Measurements from ENCODE around the gene HIVEP1.

Gene HIVEP1

DNA sequence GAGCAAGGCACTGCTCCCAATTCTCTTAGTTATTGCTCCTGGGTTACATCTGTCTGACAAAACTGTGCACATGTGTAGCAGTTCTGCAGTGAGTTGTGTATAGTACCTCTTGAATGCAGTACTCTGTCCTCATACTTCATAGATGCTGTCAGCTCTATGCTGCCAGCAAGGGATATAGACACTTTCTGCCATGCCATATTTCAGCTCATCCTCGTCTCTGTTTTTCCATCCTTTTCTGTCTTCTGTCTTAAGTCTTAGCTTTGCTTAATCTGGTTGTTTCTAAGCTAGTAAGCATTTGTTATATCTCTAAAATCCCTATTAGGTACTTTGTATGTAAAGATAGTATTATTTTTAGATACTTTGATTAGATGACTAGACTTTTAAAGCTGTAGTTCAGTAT lies 76.4 kb downstream of the HIVEP1 start:
- no peak overlapping the region for H3K9ac ChIP-seq (ENCODE audit: insufficient read length, low read depth)
- H3K27me3 ChIP-seq (ENCODE audit: insufficient read depth, insufficient read length) = no peaks in the 10 kb centered on the region
- no peaks in the 10 kb centered on the region for H3K4me1 ChIP-seq (ENCODE audit: insufficient read depth, insufficient read length)
- no peak for DNase-seq (ENCODE audit: low read depth, low spot score)
- no peaks in the 10 kb centered on the region for H3K9me3 ChIP-seq (ENCODE audit: insufficient read depth, low read length)
- peaks cover 2% of the 10 kb centered on the region for H3K36me3 ChIP-seq (ENCODE audit: insufficient read depth, insufficient read length, low read length)
- TF ChIP-seq SUZ12 (IDR thresholded peaks at IDR 0.05; ENCODE audit: extremely low read depth, insufficient read depth, insufficient read length) (no peak), YY1 (IDR thresholded peaks at IDR 0.05; ENCODE audit: insufficient read depth, insufficient read length) (no peak), ZNF274 (IDR thresholded peaks at IDR 0.05; ENCODE audit: low read depth, low read length) (no peak)
- no peak overlapping the region for H3K4me3 ChIP-seq (ENCODE audit: insufficient read length, low read depth)

DNA sequence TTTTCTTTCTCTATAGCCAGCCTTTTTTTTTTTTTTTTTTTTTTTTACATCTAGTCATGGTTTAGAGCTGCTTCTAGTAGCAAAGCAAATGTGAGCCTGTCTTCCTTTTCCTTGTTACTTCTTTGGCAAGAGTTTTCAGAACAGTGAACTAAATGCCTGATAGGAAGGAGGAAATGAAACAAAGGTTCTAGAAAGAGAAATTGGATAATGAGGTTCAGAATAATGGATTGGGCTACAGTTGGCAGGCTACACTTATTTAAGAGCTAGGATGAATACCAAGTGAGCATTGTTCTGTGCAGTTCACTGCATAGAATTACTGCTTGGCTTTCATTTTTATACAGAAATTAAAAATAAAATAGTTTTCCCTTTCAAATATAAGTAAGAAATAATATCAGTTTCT lies 78.6 kb downstream of the HIVEP1 start:
- DNase-seq (ENCODE audit: low read depth, low spot score) = no peak
- no peaks in the 10 kb centered on the region for H3K4me1 ChIP-seq (ENCODE audit: insufficient read depth, insufficient read length)
- H3K9ac ChIP-seq (ENCODE audit: insufficient read length, low read depth) = no peak overlapping the region
- H3K27me3 ChIP-seq (ENCODE audit: insufficient read depth, insufficient read length) = no peaks in the 10 kb centered on the region
- peaks cover 2% of the 10 kb centered on the region for H3K36me3 ChIP-seq (ENCODE audit: insufficient read depth, insufficient read length, low read length)
- H3K9me3 ChIP-seq (ENCODE audit: insufficient read depth, low read length) = no peaks in the 10 kb centered on the region
- H3K4me3 ChIP-seq (ENCODE audit: insufficient read length, low read depth) = no peak overlapping the region
- no peak for TF ChIP-seq ZNF274 (IDR thresholded peaks at IDR 0.05; ENCODE audit: low read depth, low read length)
- no peak for TF ChIP-seq YY1 (IDR thresholded peaks at IDR 0.05; ENCODE audit: insufficient read depth, insufficient read length)
- TF ChIP-seq SUZ12 (IDR thresholded peaks at IDR 0.05; ENCODE audit: extremely low read depth, insufficient read depth, insufficient read length) = no peak

DNA sequence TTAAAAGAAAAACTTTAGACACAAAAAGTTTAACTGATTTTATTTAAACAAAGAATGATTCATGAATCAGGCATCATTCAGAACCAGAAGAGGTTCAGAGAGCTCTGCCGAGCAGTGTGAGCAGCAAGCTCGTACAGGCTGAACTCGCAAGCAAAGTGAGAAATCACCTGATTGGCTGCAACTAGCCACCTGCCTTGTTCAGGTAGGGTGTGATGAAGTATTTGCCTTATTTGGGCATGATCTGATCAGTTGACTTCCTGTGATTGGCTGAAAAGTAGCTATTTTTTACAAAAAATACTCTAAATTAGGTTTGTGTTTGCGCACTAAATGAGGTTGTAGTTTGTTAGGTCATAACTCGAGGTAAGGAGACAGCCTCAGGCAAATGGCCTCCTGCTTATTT lies 80.7 kb downstream of the HIVEP1 start:
- Histone ChIP-seq H3K27me3 (ENCODE audit: insufficient read depth, insufficient read length) (no peaks in the 10 kb centered on the region), H3K9me3 (ENCODE audit: insufficient read depth, low read length) (no peaks in the 10 kb centered on the region), H3K36me3 (ENCODE audit: insufficient read depth, insufficient read length, low read length) (peaks cover 2% of the 10 kb centered on the region), H3K4me3 (ENCODE audit: insufficient read length, low read depth) (no peak overlapping the region), H3K4me1 (ENCODE audit: insufficient read depth, insufficient read length) (no peaks in the 10 kb centered on the region), H3K9ac (ENCODE audit: insufficient read length, low read depth) (no peak overlapping the region)
- TF ChIP-seq ZNF274 (IDR thresholded peaks at IDR 0.05; ENCODE audit: low read depth, low read length) (no peak), YY1 (IDR thresholded peaks at IDR 0.05; ENCODE audit: insufficient read depth, insufficient read length) (no peak), SUZ12 (IDR thresholded peaks at IDR 0.05; ENCODE audit: extremely low read depth, insufficient read depth, insufficient read length) (no peak)
- no peak for DNase-seq (ENCODE audit: low read depth, low spot score)

DNA sequence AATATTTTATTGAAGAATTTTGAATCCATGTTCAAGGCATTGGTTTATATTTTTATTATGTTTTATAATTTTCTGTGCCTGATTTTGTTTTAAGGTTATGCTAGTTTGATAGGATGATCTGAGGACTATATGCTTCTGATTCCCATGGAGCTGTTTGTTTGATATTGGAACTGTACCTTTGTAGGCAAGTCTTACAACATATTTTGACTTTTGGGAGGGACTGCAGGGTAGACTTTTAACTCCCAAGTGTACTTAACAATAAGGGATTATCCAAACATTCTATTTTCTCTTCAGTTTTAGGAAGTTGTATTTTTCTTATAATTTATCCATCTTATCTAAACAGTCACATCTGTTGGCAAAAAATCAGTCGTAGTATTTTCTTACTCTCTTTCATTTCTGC lies 82.6 kb downstream of the HIVEP1 start:
- no peaks in the 10 kb centered on the region for H3K36me3 ChIP-seq (ENCODE audit: insufficient read depth, insufficient read length, low read length)
- no peaks in the 10 kb centered on the region for H3K9me3 ChIP-seq (ENCODE audit: insufficient read depth, low read length)
- DNase-seq (ENCODE audit: low read depth, low spot score) = no peak
- no peak overlapping the region for H3K4me3 ChIP-seq (ENCODE audit: insufficient read length, low read depth)
- H3K27me3 ChIP-seq (ENCODE audit: insufficient read depth, insufficient read length) = no peaks in the 10 kb centered on the region
- no peak for TF ChIP-seq YY1 (IDR thresholded peaks at IDR 0.05; ENCODE audit: insufficient read depth, insufficient read length)
- no peak for TF ChIP-seq SUZ12 (IDR thresholded peaks at IDR 0.05; ENCODE audit: extremely low read depth, insufficient read depth, insufficient read length)
- TF ChIP-seq ZNF274 (IDR thresholded peaks at IDR 0.05; ENCODE audit: low read depth, low read length) = no peak
- H3K4me1 ChIP-seq (ENCODE audit: insufficient read depth, insufficient read length) = no peaks in the 10 kb centered on the region
- H3K9ac ChIP-seq (ENCODE audit: insufficient read length, low read depth) = no peak overlapping the region

DNA sequence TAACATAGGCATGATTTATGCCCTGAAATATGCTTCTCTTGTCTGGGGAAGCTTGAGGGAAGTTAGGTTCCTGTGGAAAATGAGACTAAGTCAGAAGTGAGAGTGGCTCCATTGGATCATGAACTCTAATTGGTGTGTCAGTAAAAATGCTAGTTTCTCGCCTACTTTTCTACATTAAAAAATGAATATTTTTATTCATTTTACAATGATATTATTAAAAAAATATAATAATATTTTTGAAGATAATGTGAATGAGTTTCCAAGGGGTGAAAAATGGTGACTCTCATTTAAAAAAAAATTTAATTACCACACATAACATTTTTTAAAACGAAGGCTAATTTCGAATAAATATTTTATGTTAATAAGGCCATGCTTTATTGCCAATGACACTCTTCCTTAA lies 84.2 kb downstream of the HIVEP1 start:
- no peaks in the 10 kb centered on the region for H3K9me3 ChIP-seq (ENCODE audit: insufficient read depth, low read length)
- TF ChIP-seq SUZ12 (IDR thresholded peaks at IDR 0.05; ENCODE audit: extremely low read depth, insufficient read depth, insufficient read length) = no peak
- no peak for TF ChIP-seq YY1 (IDR thresholded peaks at IDR 0.05; ENCODE audit: insufficient read depth, insufficient read length)
- TF ChIP-seq ZNF274 (IDR thresholded peaks at IDR 0.05; ENCODE audit: low read depth, low read length) = no peak
- H3K4me1 ChIP-seq (ENCODE audit: insufficient read depth, insufficient read length) = no peaks in the 10 kb centered on the region
- no peak for DNase-seq (ENCODE audit: low read depth, low spot score)
- H3K9ac ChIP-seq (ENCODE audit: insufficient read length, low read depth) = no peak overlapping the region
- H3K4me3 ChIP-seq (ENCODE audit: insufficient read length, low read depth) = no peak overlapping the region
- H3K36me3 ChIP-seq (ENCODE audit: insufficient read depth, insufficient read length, low read length) = no peaks in the 10 kb centered on the region
- H3K27me3 ChIP-seq (ENCODE audit: insufficient read depth, insufficient read length) = no peaks in the 10 kb centered on the region

DNA sequence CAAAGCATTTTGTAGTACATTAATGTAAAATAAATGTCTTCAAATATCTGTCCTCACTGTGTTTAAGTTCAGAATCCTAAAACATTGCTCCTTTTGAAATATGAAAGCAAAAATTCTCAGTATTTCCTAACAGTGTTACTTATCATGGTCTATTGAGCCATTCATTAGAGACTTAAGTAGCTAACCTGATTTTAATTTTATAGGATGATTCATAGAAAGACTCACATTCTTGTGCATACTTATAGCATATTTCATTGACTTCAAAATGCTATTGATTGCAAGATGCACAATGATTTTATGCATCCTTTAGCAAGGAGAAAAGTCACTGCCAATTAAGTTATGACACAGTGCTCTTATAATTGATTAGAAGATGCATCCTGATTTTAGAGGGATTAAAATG lies 85.7 kb downstream of the HIVEP1 start:
- TF ChIP-seq ZNF274 (IDR thresholded peaks at IDR 0.05; ENCODE audit: low read depth, low read length) (no peak), SUZ12 (IDR thresholded peaks at IDR 0.05; ENCODE audit: extremely low read depth, insufficient read depth, insufficient read length) (no peak)
- Histone ChIP-seq H3K9me3 (ENCODE audit: insufficient read depth, low read length) (no peaks in the 10 kb centered on the region), H3K27me3 (ENCODE audit: insufficient read depth, insufficient read length) (no peaks in the 10 kb centered on the region), H3K4me1 (ENCODE audit: insufficient read depth, insufficient read length) (no peaks in the 10 kb centered on the region), H3K36me3 (ENCODE audit: insufficient read depth, insufficient read length, low read length) (no peaks in the 10 kb centered on the region), H3K9ac (ENCODE audit: insufficient read length, low read depth) (no peak overlapping the region), H3K4me3 (ENCODE audit: insufficient read length, low read depth) (no peak overlapping the region)
- DNase-seq (ENCODE audit: low read depth, low spot score) = no peak

DNA sequence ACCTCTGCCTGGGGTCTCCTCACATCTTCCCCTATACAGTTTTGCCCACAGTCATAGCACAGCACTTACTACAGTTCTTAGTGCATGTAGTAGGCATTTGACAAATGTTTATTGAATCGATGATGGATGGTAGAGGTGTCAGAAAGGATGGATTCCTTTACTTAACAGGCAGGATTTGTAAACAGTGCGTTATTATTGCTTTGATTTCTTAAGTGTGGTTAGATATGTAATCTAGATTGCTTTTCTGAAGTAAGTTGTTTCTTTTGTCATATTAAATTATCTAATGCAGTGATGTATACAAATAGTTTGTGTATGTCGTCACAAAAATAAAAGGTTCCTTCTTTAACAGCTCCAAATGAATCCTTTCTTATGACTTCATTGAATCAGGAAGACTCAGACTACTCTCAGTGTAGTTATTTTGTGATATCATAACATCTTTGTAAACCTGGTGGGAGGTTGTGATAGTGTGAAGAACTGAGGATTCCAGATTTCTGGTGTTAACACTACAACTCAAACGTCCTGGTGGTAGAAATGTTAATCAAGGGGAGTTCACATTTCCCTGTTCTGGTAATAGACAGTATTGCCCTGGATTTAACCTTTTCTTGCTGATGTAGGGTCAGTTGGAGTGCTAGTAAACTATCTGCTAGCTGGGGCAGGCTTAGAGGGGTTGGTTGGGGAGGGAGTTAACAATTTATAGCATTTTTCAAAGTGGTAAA lies 87.7 kb downstream of the HIVEP1 start:
- TF ChIP-seq YY1 (IDR thresholded peaks at IDR 0.05; ENCODE audit: insufficient read depth, insufficient read length) (no peak), ZNF274 (IDR thresholded peaks at IDR 0.05; ENCODE audit: low read depth, low read length) (no peak), SUZ12 (IDR thresholded peaks at IDR 0.05; ENCODE audit: extremely low read depth, insufficient read depth, insufficient read length) (no peak)
- Histone ChIP-seq H3K4me1 (ENCODE audit: insufficient read depth, insufficient read length) (no peaks in the 10 kb centered on the region), H3K36me3 (ENCODE audit: insufficient read depth, insufficient read length, low read length) (no peaks in the 10 kb centered on the region), H3K4me3 (ENCODE audit: insufficient read length, low read depth) (no peak overlapping the region), H3K9ac (ENCODE audit: insufficient read length, low read depth) (no peak overlapping the region), H3K27me3 (ENCODE audit: insufficient read depth, insufficient read length) (no peaks in the 10 kb centered on the region), H3K9me3 (ENCODE audit: insufficient read depth, low read length) (no peaks in the 10 kb centered on the region)
- DNase-seq (ENCODE audit: low read depth, low spot score) = no peak
